GM21576 (cell line): ENCODE measurements around the gene DTX1.

ENCODE experiments used
- ATAC-seq: cut with Tn5 transposase; IDR thresholded peaks from one replicate; pipeline ENCODE4 v1.9.1; 2021; ENCODE audit warnings: mild to moderate bottlenecking, moderate library complexity; ENCODE audit not compliant: unreplicated experiment

The DTX1 gene

GRCh38 chr12:113070117-113070906 is 13.8 kb downstream of the DTX1 start:
- peak; percentile 45 for ATAC-seq

DNA sequence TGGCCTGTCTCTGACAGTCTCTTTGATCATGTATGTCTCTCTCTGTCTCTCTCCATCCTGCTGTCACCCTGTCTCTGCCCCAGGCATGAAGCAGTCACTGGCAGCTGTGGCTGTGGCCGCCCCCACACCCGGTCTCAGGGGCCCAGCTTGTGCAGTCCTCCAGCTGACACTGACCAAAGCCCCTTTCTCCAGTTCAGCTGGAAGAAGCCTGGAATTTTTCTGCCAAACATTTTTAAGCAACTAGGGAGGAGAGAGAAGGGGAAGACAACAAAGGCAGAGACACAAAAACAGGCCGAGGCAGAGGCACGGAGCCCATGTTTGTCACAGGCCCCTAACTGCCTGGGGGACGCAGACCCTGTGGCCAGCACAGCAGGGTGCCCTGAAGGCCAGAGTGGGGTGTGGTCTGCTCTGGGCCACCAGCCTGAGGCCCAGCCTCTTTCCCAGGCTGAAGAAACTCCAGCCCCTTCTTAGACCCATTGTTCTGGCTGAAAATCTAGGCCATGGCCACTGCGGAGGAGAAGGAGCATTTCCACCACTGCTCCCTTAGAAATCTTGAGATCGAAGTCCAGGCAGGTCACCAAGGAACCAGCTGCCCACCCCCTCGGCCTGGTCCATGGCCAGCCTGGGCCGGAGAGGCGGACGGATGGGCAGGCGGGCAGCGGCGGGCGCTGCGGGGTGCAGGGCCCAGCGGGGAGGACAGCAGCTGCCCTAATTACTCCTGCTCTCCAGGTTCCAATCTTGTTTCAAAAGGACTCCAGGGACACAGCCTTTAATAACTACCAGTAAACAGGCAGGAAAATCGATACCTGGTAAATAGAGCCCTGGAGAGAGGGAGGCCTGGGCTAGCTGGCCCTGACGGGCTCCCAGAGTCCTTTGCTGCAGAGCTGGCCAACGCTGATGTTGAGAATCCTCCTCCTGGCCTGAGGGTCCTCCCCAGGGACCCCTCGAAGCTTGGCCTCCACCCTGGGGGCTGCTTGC is 14.9 kb downstream of the DTX1 start:
- ATAC-seq: no peak

- no peak for ATAC-seq
These were observed 15.6 kb downstream of the DTX1 start for GRCh38 chr12:113072136-113072535.

- no peak for ATAC-seq
These were observed 17.1 kb downstream of the DTX1 start for GRCh38 chr12:113073586-113073985.

DNA sequence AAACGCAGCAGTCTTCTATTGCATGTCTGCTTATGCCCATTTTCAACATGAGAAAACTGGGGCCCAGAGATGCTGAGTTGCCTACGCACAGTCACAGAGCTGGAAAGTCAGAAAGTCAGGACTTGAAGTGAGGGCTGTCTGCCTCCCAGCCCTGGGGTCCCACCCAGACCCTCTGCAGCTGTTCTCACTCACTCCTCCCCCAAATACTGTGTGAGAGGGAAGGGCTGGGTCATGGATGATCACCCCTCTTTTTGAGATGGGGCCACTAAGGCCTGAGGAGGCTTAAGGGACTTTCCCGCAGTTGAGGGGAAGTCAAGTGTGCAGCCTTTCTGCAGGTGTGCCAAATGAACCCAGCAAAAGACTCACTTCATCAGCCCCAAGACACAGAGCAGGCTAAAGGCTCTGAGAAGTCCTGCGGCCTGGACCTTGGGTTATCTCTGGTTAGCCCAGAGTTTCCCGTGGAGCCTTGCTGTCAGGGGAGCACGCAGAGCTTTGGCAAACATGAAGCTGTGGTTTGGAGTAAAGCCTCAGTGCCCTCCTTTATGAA is 18.7 kb downstream of the DTX1 start:
- ATAC-seq: peak; percentile 90

DNA sequence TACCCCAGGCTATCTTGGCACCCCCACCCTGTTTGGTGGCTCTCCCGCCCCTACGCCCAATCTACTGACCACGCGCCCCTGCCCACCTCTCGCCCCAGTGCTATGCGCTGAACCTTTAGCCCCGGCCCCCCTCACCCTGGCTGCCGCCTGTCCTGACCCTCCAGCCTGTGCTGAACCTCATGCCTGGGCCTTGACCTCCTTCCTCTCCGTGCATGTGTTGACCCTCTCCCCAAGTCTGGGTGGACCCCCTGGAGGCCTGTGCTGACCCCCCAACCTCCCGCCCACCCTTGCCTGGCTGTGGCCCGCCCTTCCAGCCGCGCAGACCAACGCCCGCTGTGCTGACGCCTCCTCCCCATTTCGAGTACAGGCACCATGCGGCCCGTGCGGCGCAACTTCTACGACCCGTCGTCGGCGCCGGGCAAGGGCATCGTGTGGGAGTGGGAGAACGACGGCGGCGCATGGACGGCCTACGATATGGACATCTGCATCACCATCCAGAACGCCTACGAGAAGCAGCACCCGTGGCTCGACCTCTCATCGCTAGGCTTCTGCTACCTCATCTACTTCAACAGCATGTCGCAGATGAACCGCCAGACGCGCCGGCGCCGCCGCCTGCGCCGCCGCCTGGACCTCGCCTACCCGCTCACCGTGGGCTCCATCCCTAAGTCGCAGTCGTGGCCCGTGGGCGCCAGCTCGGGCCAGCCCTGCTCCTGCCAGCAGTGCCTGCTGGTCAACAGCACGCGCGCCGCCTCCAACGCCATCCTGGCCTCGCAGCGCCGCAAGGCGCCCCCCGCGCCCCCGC is 20.7 kb downstream of the DTX1 start:
- no peak for ATAC-seq

GRCh38 chr12:113077859-113078255 is 21.3 kb downstream of the DTX1 start:
- ATAC-seq: no peak

DNA sequence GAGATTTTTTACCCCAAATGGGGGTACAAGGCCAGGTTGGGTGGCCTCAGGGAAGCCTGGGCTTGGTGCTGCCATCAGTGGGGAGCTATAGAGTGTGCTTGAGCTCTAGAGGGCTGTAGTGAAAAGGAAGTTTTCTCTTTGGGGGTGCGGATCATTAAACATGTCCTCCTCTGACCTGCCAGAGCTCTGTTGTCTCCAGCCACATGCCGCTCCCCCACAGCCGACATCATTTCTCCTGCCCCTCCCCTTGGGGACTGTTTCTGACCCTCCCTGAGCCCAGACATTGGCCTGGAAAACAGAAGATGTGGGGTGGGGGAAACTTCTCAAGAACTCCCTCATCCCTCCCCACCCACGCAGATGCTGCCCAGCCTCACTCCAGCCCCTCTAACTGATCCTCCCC is 25.3 kb downstream of the DTX1 start:
- ATAC-seq: no peak

DNA sequence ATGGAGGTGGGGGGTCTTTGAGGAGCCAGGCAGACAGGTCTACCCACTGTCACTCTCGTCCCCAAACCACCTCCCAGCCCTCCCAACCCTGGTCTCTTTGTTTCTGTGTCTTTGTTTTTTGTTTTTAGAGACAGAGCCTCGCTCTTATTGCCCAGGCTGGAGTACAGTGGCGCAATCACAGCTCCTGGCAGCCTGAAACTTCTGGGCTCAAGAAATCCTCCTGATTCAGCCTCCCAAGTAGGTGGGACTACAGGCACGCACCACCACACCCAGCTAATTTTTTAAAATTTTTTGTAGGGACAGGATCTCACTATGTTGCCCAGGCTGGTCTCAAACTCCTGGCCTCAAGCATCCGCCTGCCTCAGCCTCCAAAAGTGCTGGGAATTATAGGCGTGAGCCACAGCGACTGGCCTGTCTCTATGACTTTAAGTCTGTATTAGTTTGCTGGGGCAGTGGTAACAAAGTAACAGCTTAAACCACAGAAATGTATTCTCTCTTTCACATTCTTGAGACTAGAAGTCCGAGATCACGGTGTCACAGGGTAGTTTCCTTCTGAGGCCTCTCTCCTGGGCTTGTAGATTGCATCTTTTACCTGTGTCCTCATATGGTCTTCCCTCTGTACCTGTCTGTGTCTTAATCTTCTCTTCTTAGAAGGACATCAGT is 26.1 kb downstream of the DTX1 start:
- ATAC-seq: no peak

- ATAC-seq: no peak
These were observed 27.4 kb downstream of the DTX1 start for GRCh38 chr12:113083863-113084435.

GRCh38 chr12:113086249-113087164 is 30.0 kb downstream of the DTX1 start:
- ATAC-seq: no peak

DNA sequence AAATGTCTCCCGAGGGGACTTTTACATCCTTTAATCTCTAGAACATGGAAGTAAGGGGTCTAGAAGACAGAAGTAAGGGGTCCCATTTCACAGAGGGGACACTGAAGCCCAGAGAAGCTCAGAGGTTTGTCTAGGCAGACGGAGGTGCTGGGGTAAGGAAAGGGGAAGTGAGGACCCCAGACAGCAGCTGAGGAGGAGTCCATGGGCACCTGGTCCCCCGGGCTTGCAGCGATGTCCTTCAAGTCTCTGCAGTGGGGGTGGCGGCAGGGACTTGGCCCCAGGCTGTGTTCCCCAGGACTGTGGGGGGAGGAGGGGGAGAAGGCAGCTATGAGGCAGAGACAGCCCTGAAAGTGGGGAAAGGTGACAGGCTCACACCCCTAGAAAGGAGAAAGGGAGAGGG is 30.7 kb downstream of the DTX1 start:
- ATAC-seq: no peak

DNA sequence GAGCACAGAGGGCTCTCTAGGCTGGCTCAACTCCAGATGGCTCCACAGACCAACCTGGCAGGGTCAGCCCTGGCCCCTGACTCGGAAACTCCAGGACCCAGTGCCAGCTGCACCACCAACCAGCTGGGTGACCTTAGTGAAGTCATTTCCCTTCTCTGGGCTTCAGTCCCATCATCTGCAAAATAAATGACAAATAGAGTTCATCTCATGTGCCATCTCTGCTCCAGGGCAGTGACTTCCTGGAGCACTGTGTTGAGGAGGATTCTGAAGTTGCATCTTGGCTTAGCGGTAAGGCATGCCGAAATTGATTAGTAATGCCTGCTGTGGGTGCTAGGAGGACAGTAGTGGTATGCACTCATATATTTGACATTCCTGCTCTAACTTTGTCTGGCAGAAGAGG is 31.5 kb downstream of the DTX1 start:
- no peak for ATAC-seq

GRCh38 chr12:113088971-113089756 is 32.6 kb downstream of the DTX1 start:
- ATAC-seq: no peak

- no peak for ATAC-seq
These were observed 33.3 kb downstream of the DTX1 start for GRCh38 chr12:113089839-113090238.

GRCh38 chr12:113090740-113091139 is 34.2 kb downstream of the DTX1 start:
- no peak for ATAC-seq

DNA sequence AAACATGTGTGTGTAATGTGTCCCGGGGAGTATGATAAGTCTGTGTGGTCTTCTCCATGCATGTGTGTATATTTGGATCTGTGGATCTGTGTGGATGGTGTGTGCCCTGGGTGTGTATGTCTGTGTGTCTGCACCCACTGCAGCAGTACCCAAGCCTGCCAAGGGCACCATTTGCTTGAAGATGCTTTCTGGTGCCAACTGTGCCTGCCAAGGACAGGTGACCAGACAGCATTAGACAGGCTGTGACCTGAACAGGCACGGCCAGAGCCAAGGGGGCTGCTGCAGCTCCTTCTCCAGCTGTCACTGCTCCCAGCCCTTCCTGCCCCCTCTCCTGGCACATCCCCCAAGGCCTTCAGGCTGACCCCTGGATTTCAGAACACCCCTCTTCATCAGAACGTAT is 35.0 kb downstream of the DTX1 start:
- ATAC-seq: no peak
